ENCODE results near the gene MSH4. TPM values are rescaled to one million over a fixed set of nuclear protein-coding genes. Genes with fewer than 3 reads are reported as not detected.
"Not testable (repeated sequence)": the region's sequence is repeated elsewhere in the genome, so short reads cannot be mapped to it uniquely, and the experiment has no call there.

The MSH4 gene
- under 1 TPM; 0.21 to 0.39 TPM for total RNA-seq

DNA sequence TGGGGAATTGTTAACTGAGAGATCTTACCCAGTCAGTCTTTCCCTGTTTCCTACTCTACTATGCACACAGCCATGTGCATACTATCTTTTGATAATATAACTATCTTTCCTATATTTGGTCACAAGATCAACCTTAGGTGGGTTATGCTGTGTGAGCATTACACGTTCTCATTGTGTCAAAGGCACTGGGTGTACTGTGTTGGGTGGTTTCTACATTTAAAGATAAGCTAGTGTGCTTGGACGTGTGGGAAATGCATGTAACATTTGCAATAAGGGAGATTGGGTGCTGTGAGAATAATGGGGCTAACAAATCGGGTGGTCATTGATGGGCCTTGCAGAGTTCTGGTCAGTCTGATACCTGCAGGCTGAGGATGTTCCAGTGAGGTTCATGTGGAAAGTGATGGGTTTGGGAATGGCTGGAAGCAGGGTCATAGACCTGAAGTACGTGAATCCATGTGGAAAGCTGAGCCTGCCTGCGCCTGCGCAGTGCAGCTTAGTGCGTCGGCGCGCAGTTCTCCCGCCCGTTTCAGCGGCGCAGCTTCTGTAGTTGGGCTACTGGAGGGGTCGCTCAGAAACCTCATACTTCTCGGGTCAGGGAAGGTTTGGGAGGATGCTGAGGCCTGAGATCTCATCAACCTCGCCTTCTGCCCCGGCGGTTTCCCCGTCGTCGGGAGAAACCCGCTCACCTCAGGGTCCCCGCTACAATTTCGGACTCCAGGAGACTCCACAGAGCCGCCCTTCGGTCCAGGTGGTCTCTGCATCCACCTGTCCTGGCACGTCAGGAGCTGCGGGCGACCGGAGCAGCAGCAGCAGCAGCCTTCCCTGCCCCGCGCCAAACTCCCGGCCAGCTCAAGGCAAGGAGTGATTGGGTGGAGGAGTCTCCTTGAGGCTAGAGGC lies at the start of gene MSH4:
MSH4 (plus strand) TSS at position 507 of the 897 bp plus-strand sequence; CDS start at position 611, 104 bp downstream.
- Mint-ChIP-seq H3K27ac (peak within 1 kb of the TSS; percentile 58), H3K27me3 (no peaks in the 10 kb centered on the region), H3K36me3 (ENCODE audit: low read depth) (peaks cover 52% of the 10 kb centered on the region), H3K9me3 (ENCODE audit: low read depth) (no peaks in the 10 kb centered on the region), H3K4me3 (peak within 1 kb of the TSS; percentile 11), H3K4me1 (peaks cover 11% of the 10 kb centered on the region)
- DNase-seq (peak; percentile 41), ATAC-seq (peak; percentile 35)
- ChIA-PET CTCF (interaction anchor here (0.5 to 1.6 kb wide), 2 partner anchors 8 to 1433 kb away, joined by 4 read pairs; no protein-coding TSS in a partner anchor), POLR2A (interaction anchor here (2.5 kb wide), 1 partner anchor 10 kb away, joined by 9 read pairs; the partner anchor contains the start of gene RABGGTB)
- intact Hi-C loops (cut with DNase I, micrococcal nuclease): no loop called here

DNA sequence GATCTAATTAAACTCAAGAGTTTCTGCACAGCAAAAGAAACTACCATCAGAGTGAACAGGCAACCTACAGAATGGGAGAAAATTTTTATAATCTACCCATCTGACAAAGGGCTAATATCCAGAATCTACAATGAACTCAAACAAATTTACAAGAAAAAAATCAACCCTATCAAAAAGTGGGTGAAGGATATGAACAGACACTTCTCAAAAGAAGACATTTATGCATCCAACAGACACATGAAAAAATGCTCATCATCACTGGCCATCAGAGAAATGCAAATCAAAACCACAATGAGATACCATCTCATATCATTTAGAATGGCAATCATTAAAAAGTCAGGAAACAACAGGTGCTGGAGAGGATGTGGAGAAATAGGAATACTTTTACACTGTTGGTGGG lies 39.5 kb upstream of the MSH4 start:
- POLR2A ChIA-PET; H3K4me3 Mint-ChIP-seq; intact Hi-C loops (cut with DNase I, micrococcal nuclease); H3K27ac Mint-ChIP-seq; CTCF ChIA-PET; H3K9me3 Mint-ChIP-seq (ENCODE audit: low read depth); H3K27me3 Mint-ChIP-seq; ATAC-seq; H3K4me1 Mint-ChIP-seq; DNase-seq: not testable (repeated sequence)
- peaks cover 59% of the 10 kb centered on the region for H3K36me3 Mint-ChIP-seq (ENCODE audit: low read depth)

DNA sequence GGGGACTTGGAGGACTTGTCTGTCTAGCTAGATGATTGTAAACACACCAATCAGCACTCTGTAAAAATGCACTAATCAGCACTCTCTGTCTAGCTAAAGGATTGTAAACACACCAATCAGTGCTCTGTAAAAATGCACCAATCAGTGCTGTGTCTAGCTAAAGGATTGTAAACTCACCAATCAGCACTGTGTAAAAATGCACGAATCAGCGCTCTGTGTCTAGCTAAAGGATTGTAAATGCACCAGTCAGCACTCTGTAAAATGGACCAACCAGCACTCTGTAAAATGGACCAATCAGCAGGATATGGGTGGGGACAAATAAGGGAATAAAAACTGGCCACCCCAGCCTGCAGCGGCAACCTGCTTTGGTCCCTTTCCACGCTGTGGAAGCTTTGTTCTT lies 38.1 kb upstream of the MSH4 start:
- H3K36me3 Mint-ChIP-seq (ENCODE audit: low read depth): peaks cover 47% of the 10 kb centered on the region
- ATAC-seq; DNase-seq; H3K9me3 Mint-ChIP-seq (ENCODE audit: low read depth); POLR2A ChIA-PET; H3K4me3 Mint-ChIP-seq; H3K4me1 Mint-ChIP-seq; H3K27me3 Mint-ChIP-seq; H3K27ac Mint-ChIP-seq; intact Hi-C loops (cut with DNase I, micrococcal nuclease); CTCF ChIA-PET: not testable (repeated sequence)

DNA sequence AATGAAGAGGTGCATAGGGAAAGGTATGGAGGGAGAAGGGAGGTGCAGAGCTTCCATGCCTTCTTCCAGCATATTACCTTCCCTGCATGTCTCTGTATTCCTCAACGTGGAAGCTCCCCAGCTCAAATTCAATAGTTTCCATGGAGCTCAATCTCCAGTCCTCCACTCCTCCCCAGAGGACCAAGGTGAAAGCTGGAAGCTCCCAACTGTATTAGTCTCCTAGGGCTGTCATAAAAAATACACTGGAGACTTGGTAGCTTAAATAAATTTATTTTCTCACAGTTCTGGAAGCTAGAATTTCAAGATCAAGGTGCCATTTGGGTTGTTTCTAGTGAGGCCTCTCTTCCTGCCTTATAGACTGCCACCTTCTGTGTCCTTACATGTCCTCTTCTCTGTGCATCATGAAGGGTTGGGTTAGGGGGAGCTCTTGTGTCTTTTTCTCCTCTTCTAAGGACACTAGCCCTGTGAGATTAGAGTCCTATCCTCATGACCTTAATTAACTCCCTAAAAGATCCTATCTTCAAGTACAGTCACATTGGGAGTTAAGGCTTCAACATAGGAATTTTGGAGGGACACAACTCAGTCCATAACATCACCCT lies 32.5 kb upstream of the MSH4 start:
- H3K27me3 Mint-ChIP-seq: no peaks in the 10 kb centered on the region
- POLR2A ChIA-PET: no interaction called here
- no peak for ATAC-seq
- H3K27ac Mint-ChIP-seq: no peak overlapping the region
- H3K4me1 Mint-ChIP-seq: peaks cover 3% of the 10 kb centered on the region
- H3K36me3 Mint-ChIP-seq (ENCODE audit: low read depth): peaks cover 5% of the 10 kb centered on the region
- no peaks in the 10 kb centered on the region for H3K9me3 Mint-ChIP-seq (ENCODE audit: low read depth)
- no peak for DNase-seq
- no peak overlapping the region for H3K4me3 Mint-ChIP-seq
- CTCF ChIA-PET: interaction anchor here (0.7 kb wide), 1 partner anchor 58 kb away, joined by 3 read pairs; no protein-coding TSS in a partner anchor
- intact Hi-C loops (cut with DNase I, micrococcal nuclease): no loop called here

DNA sequence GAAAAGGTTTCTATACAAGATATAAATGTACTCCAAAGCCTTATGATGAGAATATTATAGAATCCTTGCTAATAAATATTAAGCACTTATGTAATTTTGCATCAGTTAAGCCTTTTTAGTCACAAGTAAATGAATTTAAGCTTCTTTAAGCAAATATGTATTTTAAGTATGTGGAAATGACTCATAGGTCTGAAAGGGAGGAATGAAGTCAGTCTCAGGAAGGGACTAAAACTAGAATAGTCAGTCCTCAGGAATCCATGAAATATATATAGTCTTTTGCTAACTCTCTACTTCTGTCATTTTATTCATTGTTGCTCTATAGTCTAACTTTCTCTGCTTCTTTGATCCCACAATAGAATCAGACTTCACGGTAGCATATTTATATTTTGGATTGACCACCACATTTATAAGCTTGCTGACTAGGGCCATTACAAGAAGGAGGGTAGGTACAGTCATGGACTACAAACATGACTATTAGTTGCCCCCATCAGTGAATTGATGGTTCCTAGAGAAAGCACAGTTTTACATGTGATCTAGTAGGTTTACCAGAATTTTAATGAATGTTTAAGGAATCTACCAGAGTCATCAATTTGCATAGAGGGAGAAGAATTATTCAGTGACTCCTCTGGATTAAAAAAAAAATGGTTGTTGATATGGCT lies 30.9 kb upstream of the MSH4 start:
- POLR2A ChIA-PET: no interaction called here
- Mint-ChIP-seq H3K27me3 (no peaks in the 10 kb centered on the region), H3K36me3 (ENCODE audit: low read depth) (peaks cover 3% of the 10 kb centered on the region), H3K9me3 (ENCODE audit: low read depth) (no peaks in the 10 kb centered on the region), H3K27ac (no peak overlapping the region), H3K4me1 (peaks cover 3% of the 10 kb centered on the region), H3K4me3 (no peak overlapping the region)
- CTCF ChIA-PET: no interaction called here
- intact Hi-C loops (cut with DNase I, micrococcal nuclease): no loop called here
- DNase-seq (no peak), ATAC-seq (no peak)

DNA sequence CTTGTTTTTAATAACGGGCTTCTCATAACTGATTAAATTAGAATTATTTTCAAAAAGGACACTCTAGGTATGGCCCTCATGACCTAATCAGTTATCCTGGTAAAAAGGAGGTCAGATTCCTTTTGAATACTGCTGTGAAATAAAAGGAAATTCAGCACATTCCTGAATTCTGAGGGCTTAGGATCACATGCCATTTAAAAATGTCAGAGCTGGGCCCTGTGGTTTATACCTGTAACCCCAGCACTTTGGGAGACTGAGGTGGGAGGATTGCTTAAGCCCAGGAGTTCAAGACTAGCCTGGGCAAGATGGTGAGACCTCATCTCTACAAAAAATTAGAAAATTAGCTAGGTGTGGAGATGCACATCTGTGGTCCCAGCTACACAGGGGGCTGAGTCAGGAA lies 28.7 kb upstream of the MSH4 start:
- Mint-ChIP-seq H3K27ac (no peak overlapping the region), H3K4me3 (no peak overlapping the region), H3K9me3 (ENCODE audit: low read depth) (no peaks in the 10 kb centered on the region), H3K27me3 (peaks cover 3% of the 10 kb centered on the region), H3K36me3 (ENCODE audit: low read depth) (no peaks in the 10 kb centered on the region), H3K4me1 (peaks cover 3% of the 10 kb centered on the region)
- POLR2A ChIA-PET: no interaction called here
- ATAC-seq (no peak), DNase-seq (no peak)
- intact Hi-C loops (cut with DNase I, micrococcal nuclease): no loop called here
- CTCF ChIA-PET: interaction anchor here (1.4 kb wide), 1 partner anchor 20 kb away, joined by 4 read pairs; no protein-coding TSS in a partner anchor

DNA sequence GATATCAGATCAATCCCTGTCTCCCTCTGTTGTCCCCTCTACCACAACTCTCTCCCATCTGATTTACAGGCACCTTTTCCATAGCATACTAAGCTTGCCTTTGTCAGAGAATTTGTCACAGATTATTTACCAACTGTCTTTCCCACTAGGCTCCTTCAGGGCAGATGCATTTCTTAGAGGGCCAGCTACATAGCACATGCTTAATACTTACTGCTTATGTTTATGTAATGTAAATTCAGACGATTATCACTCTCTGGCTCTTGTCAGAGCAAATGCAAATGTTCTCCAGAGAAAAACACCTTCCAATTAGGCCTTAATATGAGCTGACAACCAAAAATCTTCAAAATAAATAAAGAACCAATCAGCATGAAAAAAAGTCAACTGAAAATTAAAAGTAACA lies 25.9 kb upstream of the MSH4 start:
- ChIA-PET CTCF (no interaction called here), POLR2A (no interaction called here)
- DNase-seq (no peak), ATAC-seq (no peak)
- peaks cover 3% of the 10 kb centered on the region for H3K4me1 Mint-ChIP-seq
- no peaks in the 10 kb centered on the region for H3K9me3 Mint-ChIP-seq (ENCODE audit: low read depth)
- no peaks in the 10 kb centered on the region for H3K36me3 Mint-ChIP-seq (ENCODE audit: low read depth)
- intact Hi-C loops (cut with DNase I, micrococcal nuclease): no loop called here
- no peak overlapping the region for H3K27ac Mint-ChIP-seq
- no peak overlapping the region for H3K4me3 Mint-ChIP-seq
- H3K27me3 Mint-ChIP-seq: peaks cover 3% of the 10 kb centered on the region

DNA sequence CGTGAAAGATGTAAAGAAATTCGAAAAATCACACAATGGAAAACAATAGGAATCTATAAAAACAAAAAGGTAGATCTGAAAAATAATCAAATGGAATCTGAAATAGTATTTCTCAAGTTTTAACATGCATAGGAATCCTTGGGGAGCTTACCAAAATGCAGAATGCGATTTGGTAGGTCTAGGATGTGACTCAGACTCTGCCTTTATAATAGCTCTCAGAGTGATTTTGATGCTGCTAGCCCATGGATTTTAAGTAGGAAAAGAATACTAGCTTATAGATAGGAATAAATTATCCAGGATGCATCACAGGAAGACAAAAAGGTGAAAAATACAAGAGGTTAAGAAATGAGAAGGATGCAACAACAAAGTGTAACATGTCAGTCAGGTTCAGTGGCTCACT lies 24.7 kb upstream of the MSH4 start:
- H3K4me1 Mint-ChIP-seq: no peaks in the 10 kb centered on the region
- no peaks in the 10 kb centered on the region for H3K9me3 Mint-ChIP-seq (ENCODE audit: low read depth)
- no peaks in the 10 kb centered on the region for H3K36me3 Mint-ChIP-seq (ENCODE audit: low read depth)
- intact Hi-C loops (cut with DNase I, micrococcal nuclease): no loop called here
- H3K27ac Mint-ChIP-seq: no peak overlapping the region
- ChIA-PET CTCF (no interaction called here), POLR2A (interaction anchor here (0.6 kb wide), 1 partner anchor 20 kb away, joined by 3 read pairs; no protein-coding TSS in a partner anchor)
- H3K27me3 Mint-ChIP-seq: peaks cover 3% of the 10 kb centered on the region
- no peak overlapping the region for H3K4me3 Mint-ChIP-seq
- no peak for DNase-seq
- no peak for ATAC-seq

DNA sequence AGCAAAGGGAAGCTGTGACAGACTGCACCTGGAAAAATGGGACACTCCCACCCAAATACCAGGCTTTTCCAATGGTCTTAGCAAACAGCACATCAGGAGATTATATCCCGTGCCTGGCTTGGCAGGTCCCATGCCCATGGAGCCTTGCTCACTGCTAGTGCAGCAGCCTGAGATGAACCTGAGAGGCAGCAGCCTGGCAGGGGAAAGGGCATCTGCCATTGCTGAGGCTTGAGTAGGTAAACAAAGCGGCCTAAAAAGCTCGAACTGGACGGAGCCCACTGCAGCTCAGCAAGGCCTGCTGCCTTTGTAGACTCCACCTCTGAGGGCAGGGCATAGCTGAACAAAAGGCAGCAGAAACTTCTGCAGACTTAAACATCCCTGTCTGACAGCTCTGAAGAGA lies 18.9 kb upstream of the MSH4 start:
- H3K9me3 Mint-ChIP-seq (ENCODE audit: low read depth); ATAC-seq; CTCF ChIA-PET; DNase-seq; H3K4me1 Mint-ChIP-seq; H3K36me3 Mint-ChIP-seq (ENCODE audit: low read depth); intact Hi-C loops (cut with DNase I, micrococcal nuclease); H3K27ac Mint-ChIP-seq; H3K4me3 Mint-ChIP-seq: not testable (repeated sequence)
- H3K27me3 Mint-ChIP-seq: peaks cover 12% of the 10 kb centered on the region
- POLR2A ChIA-PET: interaction anchor here (0.6 kb wide), 1 partner anchor 11 kb away, joined by 4 read pairs; no protein-coding TSS in a partner anchor

DNA sequence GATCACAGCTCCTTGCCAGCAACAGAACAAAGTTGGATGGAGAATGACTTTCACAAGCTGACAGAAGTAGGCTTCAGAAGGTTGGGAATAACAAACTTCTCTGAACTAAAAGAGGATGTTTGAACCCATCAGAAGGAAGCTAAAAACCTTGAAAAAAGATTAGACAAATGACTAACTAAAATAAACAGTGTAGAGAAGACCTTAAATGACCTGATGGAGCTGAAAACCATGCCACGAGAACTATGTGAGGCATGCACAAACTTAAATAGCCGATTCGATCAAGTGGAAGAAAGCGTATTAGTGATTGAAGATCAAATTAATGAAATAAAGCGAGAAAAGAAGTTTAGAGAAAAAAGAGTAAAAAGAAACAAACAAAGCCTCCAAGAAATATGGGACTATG lies 18.0 kb upstream of the MSH4 start:
- H3K9me3 Mint-ChIP-seq (ENCODE audit: low read depth); DNase-seq; intact Hi-C loops (cut with DNase I, micrococcal nuclease); POLR2A ChIA-PET; H3K36me3 Mint-ChIP-seq (ENCODE audit: low read depth); CTCF ChIA-PET; ATAC-seq; H3K4me1 Mint-ChIP-seq; H3K4me3 Mint-ChIP-seq; H3K27ac Mint-ChIP-seq: not testable (repeated sequence)
- H3K27me3 Mint-ChIP-seq: peaks cover 12% of the 10 kb centered on the region

DNA sequence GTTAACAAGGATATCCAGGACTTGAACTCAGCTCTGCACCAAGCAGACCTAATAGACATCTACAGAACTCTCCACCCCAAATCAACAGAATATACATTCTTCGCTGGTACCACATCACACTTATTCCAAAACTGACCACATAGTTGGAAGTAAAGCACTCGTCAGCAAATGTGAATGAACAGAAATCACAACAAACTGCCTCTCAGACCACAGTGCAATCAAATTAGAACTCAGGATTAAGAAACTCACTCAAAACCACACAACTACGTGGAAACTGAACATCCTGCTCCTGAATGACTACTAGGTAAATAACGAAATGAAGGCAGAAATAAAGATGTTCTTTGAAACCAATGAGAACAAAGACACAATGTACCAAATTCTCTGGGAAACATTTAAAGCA lies 16.5 kb upstream of the MSH4 start:
- POLR2A ChIA-PET; H3K4me1 Mint-ChIP-seq; H3K36me3 Mint-ChIP-seq (ENCODE audit: low read depth); H3K27ac Mint-ChIP-seq; ATAC-seq; H3K9me3 Mint-ChIP-seq (ENCODE audit: low read depth); DNase-seq; CTCF ChIA-PET; H3K4me3 Mint-ChIP-seq: not testable (repeated sequence)
- intact Hi-C loops (cut with DNase I, micrococcal nuclease): loop anchor here in 1 of 2 experiments (10.0 kb wide), 2 partner anchors 1015 to 1045 kb away; partner anchors contain the start of genes CRYZ and TYW3
- peaks cover 12% of the 10 kb centered on the region for H3K27me3 Mint-ChIP-seq
